ENCODE results near the gene TAAR5.

Gene TAAR5

GRCh38 chr6:132569170-132569569 is 20.4 kb downstream of the TAAR5 start:
- no peak for TF ChIP-seq CREB1 (IDR thresholded peaks at IDR 0.05; ENCODE audit: low read depth)
- TF ChIP-seq EP300 (IDR thresholded peaks at IDR 0.05; ENCODE audit: borderline replicate concordance), result no peak
- no peak for TF ChIP-seq TEAD4 (IDR thresholded peaks at IDR 0.05)
- TF ChIP-seq TAF1 (IDR thresholded peaks at IDR 0.05; ENCODE audit: low read depth), result no peak
- TF ChIP-seq CEBPB (IDR thresholded peaks at IDR 0.05), result no peak
- TF ChIP-seq RAD21 (IDR thresholded peaks at IDR 0.05; ENCODE audit: low read depth), result no peak
- no peak for TF ChIP-seq REST (IDR thresholded peaks at IDR 0.05; ENCODE audit: low read depth)
- TF ChIP-seq TCF12 (IDR thresholded peaks at IDR 0.05; ENCODE audit: low read depth), result no peak

- TF ChIP-seq CREB1 (IDR thresholded peaks at IDR 0.05; ENCODE audit: low read depth) (no peak), REST (IDR thresholded peaks at IDR 0.05; ENCODE audit: low read depth) (no peak), CEBPB (IDR thresholded peaks at IDR 0.05) (no peak), MAX (IDR thresholded peaks at IDR 0.05) (no peak), NFIC (IDR thresholded peaks at IDR 0.05) (no peak), RAD21 (IDR thresholded peaks at IDR 0.05; ENCODE audit: low read depth) (no peak), USF1 (IDR thresholded peaks at IDR 0.05) (no peak), TAF1 (IDR thresholded peaks at IDR 0.05; ENCODE audit: low read depth) (no peak), ZBTB7A (IDR thresholded peaks at IDR 0.05; ENCODE audit: low read depth) (no peak), EP300 (IDR thresholded peaks at IDR 0.05; ENCODE audit: borderline replicate concordance) (no peak), EGR1 (IDR thresholded peaks at IDR 0.05) (no peak), YY1 (IDR thresholded peaks at IDR 0.05; ENCODE audit: low read depth) (no peak), TCF12 (IDR thresholded peaks at IDR 0.05; ENCODE audit: low read depth) (no peak), FOXM1 (IDR thresholded peaks at IDR 0.05; ENCODE audit: borderline replicate concordance, low read depth) (no peak)
These were observed 20.9 kb downstream of the TAAR5 start for GRCh38 chr6:132568611-132569010.

GRCh38 chr6:132567566-132567965 is 22.0 kb downstream of the TAAR5 start:
- TF ChIP-seq ZBTB7A (IDR thresholded peaks at IDR 0.05; ENCODE audit: low read depth), result no peak
- no peak for TF ChIP-seq YY1 (IDR thresholded peaks at IDR 0.05; ENCODE audit: low read depth)
- TF ChIP-seq CREB1 (IDR thresholded peaks at IDR 0.05; ENCODE audit: low read depth), result no peak
- TF ChIP-seq CEBPB (IDR thresholded peaks at IDR 0.05), result no peak
- no peak for TF ChIP-seq USF1 (IDR thresholded peaks at IDR 0.05)
- TF ChIP-seq TAF1 (IDR thresholded peaks at IDR 0.05; ENCODE audit: low read depth), result no peak
- no peak for TF ChIP-seq EP300 (IDR thresholded peaks at IDR 0.05; ENCODE audit: borderline replicate concordance)
- no peak for TF ChIP-seq NFIC (IDR thresholded peaks at IDR 0.05)
- TF ChIP-seq RAD21 (IDR thresholded peaks at IDR 0.05; ENCODE audit: low read depth), result no peak
- TF ChIP-seq EGR1 (IDR thresholded peaks at IDR 0.05), result no peak
- no peak for TF ChIP-seq TEAD4 (IDR thresholded peaks at IDR 0.05)
- no peak for TF ChIP-seq TCF12 (IDR thresholded peaks at IDR 0.05; ENCODE audit: low read depth)
- no peak for TF ChIP-seq MAX (IDR thresholded peaks at IDR 0.05)
- TF ChIP-seq FOXM1 (IDR thresholded peaks at IDR 0.05; ENCODE audit: borderline replicate concordance, low read depth), result no peak
- TF ChIP-seq REST (IDR thresholded peaks at IDR 0.05; ENCODE audit: low read depth), result no peak

- TF ChIP-seq EGR1 (IDR thresholded peaks at IDR 0.05) (no peak), FOXM1 (IDR thresholded peaks at IDR 0.05; ENCODE audit: borderline replicate concordance, low read depth) (no peak), RAD21 (IDR thresholded peaks at IDR 0.05; ENCODE audit: low read depth) (no peak), YY1 (IDR thresholded peaks at IDR 0.05; ENCODE audit: low read depth) (no peak), EP300 (IDR thresholded peaks at IDR 0.05; ENCODE audit: borderline replicate concordance) (no peak), TCF12 (IDR thresholded peaks at IDR 0.05; ENCODE audit: low read depth) (no peak), MAX (IDR thresholded peaks at IDR 0.05) (no peak), USF1 (IDR thresholded peaks at IDR 0.05) (no peak), TAF1 (IDR thresholded peaks at IDR 0.05; ENCODE audit: low read depth) (no peak), ZBTB7A (IDR thresholded peaks at IDR 0.05; ENCODE audit: low read depth) (no peak), TEAD4 (IDR thresholded peaks at IDR 0.05) (no peak), REST (IDR thresholded peaks at IDR 0.05; ENCODE audit: low read depth) (no peak), CEBPB (IDR thresholded peaks at IDR 0.05) (no peak), NFIC (IDR thresholded peaks at IDR 0.05) (no peak), CREB1 (IDR thresholded peaks at IDR 0.05; ENCODE audit: low read depth) (no peak)
These were observed 23.1 kb downstream of the TAAR5 start for GRCh38 chr6:132566404-132566803.

Data from Ishikawa (cell line).